Endothelial cell (in vitro differentiated cells): ENCODE results near the gene AFG1L. TPM values are rescaled to one million over a fixed set of nuclear protein-coding genes. Genes with fewer than 3 reads are reported as not detected.

Source experiments
- DNase-seq: peaks from one replicate; pipeline ENCODE4 v3.0.0; 2021; ENCODE audit warnings: low spot score
- H3K27ac Mint-ChIP-seq: one replicate; pipeline ENCODE4 v1.8.0; 2021; ENCODE audit warnings: mixed read lengths, inconsistent platforms; ENCODE audit not compliant: unreplicated experiment
- H3K27me3 Mint-ChIP-seq: one replicate; pipeline ENCODE4 v1.8.0; 2021; ENCODE audit warnings: mild to moderate bottlenecking, moderate library complexity, mixed read lengths, inconsistent platforms; ENCODE audit not compliant: unreplicated experiment
- H3K36me3 Mint-ChIP-seq: one replicate; pipeline ENCODE4 v1.8.0; 2021; ENCODE audit warnings: mild to moderate bottlenecking, low read depth, mixed read lengths, inconsistent platforms; ENCODE audit not compliant: unreplicated experiment
- H3K4me1 Mint-ChIP-seq: one replicate; pipeline ENCODE4 v1.8.0; 2021; ENCODE audit warnings: mild to moderate bottlenecking, mixed read lengths, inconsistent platforms; ENCODE audit not compliant: unreplicated experiment
- H3K4me3 Mint-ChIP-seq: one replicate; pipeline ENCODE4 v1.8.0; 2021; ENCODE audit warnings: mild to moderate bottlenecking, mixed read lengths, inconsistent platforms; ENCODE audit not compliant: unreplicated experiment
- H3K9me3 Mint-ChIP-seq: one replicate; pipeline ENCODE4 v1.8.0; 2021; ENCODE audit warnings: mixed read lengths, inconsistent platforms; ENCODE audit not compliant: unreplicated experiment
- total RNA-seq: library from RNA; stranded (reverse); fragmentation: NEBNext Ultra II Directional; extraction: Animal tissue kit (Norgen Biotek cat#: 25700); gene quantifications from one replicate; pipeline ENCODE4 v1.2.1, GENCODE V29; 2021; ENCODE audit not compliant: unreplicated experiment
- TF ChIP-seq, protein P1 (sequence below): fragments of 200-600 bp; sonication (generic); IDR thresholded peaks from one replicate; pipeline ENCODE4 v1.5.0; 2021; ENCODE audit warnings: antibody characterized with exemption; ENCODE audit not compliant: unreplicated experiment

AFG1L gene
- total RNA-seq, 1 donor from 2014 or later: 5.7 TPM

DNA sequence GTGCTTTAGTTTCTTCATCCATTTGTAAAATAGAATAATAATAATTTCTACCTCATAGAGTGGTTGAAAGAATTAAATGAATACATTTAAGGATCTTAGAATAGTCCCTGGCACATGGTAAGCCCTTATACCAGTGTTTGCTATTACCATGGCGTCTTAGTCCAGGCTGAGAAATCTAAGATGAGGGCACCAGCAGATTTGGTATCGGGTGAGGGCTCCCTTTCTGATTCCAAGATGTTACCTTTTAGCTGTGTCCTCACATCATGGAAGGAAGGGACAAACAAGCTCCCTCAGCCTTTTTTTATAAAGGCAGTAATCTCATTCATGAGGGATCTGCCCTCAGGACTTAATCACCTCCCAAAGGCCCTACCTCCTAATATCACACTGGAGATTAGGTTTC is 141.9 kb downstream of the AFG1L start:
- Mint-ChIP-seq H3K36me3 (no peaks in the 10 kb centered on the region), H3K27me3 (no peaks in the 10 kb centered on the region), H3K4me1 (no peaks in the 10 kb centered on the region), H3K9me3 (no peaks in the 10 kb centered on the region), H3K27ac (no peak overlapping the region), H3K4me3 (no peak overlapping the region)
- DNase-seq: no peak
- TF ChIP-seq, protein P1, sequence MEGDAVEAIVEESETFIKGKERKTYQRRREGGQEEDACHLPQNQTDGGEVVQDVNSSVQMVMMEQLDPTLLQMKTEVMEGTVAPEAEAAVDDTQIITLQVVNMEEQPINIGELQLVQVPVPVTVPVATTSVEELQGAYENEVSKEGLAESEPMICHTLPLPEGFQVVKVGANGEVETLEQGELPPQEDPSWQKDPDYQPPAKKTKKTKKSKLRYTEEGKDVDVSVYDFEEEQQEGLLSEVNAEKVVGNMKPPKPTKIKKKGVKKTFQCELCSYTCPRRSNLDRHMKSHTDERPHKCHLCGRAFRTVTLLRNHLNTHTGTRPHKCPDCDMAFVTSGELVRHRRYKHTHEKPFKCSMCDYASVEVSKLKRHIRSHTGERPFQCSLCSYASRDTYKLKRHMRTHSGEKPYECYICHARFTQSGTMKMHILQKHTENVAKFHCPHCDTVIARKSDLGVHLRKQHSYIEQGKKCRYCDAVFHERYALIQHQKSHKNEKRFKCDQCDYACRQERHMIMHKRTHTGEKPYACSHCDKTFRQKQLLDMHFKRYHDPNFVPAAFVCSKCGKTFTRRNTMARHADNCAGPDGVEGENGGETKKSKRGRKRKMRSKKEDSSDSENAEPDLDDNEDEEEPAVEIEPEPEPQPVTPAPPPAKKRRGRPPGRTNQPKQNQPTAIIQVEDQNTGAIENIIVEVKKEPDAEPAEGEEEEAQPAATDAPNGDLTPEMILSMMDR: no peak

DNA sequence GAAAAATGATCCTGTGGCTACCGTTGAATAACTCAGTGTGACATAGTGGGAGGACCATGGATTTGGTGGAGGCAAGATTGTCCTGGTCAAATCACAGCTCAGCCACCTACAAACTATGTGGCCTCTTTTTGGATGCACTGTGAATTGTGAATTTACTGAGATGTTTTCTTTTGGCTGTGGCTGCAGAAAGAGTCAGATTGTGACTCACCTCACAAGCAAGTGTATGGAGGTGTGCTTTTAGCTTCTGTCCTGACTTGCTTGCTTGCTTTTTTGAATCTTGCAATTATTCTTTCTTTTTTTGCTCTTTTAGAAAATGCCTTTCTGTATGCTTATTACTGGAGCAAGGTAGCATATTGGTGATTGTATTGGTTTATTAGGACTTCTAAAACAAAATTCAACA is 143.0 kb downstream of the AFG1L start:
- H3K27me3 Mint-ChIP-seq: no peaks in the 10 kb centered on the region
- no peak for DNase-seq
- H3K4me3 Mint-ChIP-seq: no peak overlapping the region
- H3K36me3 Mint-ChIP-seq: no peaks in the 10 kb centered on the region
- no peak overlapping the region for H3K27ac Mint-ChIP-seq
- H3K4me1 Mint-ChIP-seq: no peaks in the 10 kb centered on the region
- TF ChIP-seq, protein P1: no peak
- H3K9me3 Mint-ChIP-seq: no peaks in the 10 kb centered on the region

DNA sequence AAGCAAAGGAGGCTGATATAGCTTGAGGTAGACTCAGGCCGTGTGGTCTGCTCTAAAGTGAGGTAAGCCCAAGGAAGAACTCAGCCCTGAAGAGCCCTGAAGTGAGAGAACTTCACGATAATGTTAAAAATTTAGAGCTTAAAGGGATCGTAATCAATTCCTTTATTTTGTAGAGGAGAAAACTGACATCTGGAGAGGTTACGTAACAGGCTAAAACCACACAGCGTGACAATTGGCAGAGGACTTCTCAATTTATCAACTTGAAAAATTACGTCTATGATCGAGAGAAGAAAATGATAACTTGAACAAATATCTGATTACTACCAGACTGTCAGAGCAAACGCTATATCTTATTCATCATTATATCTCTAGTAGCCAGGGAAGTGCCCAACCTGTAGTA is 144.1 kb downstream of the AFG1L start:
- Mint-ChIP-seq H3K9me3 (no peaks in the 10 kb centered on the region), H3K27ac (no peak overlapping the region), H3K4me1 (peaks cover 2% of the 10 kb centered on the region), H3K36me3 (no peaks in the 10 kb centered on the region), H3K4me3 (no peak overlapping the region), H3K27me3 (no peaks in the 10 kb centered on the region)
- TF ChIP-seq, protein P1: no peak
- no peak for DNase-seq

DNA sequence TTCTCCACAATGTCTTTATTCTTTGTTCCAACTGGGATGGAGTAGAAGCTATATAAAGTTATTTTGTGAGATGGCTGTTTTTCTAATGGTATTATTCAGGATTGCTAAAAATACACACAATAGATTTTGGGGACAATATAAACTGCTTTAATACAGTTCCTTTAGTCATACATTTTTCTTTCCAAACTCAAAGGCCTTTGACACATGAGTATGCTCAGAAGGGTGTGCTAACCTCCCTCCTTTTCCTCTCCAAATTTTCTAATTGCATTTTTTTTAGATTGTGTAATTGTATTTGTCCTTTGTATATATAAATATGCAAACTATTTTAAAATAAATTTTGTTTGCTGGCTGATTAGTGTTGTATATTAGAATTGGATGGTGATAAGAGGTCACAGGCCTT is 146.3 kb downstream of the AFG1L start:
- Mint-ChIP-seq H3K4me1 (peaks cover 4% of the 10 kb centered on the region), H3K27ac (no peak overlapping the region), H3K27me3 (no peaks in the 10 kb centered on the region), H3K4me3 (no peak overlapping the region), H3K9me3 (no peaks in the 10 kb centered on the region), H3K36me3 (no peaks in the 10 kb centered on the region)
- TF ChIP-seq, protein P1: no peak
- DNase-seq: no peak

DNA sequence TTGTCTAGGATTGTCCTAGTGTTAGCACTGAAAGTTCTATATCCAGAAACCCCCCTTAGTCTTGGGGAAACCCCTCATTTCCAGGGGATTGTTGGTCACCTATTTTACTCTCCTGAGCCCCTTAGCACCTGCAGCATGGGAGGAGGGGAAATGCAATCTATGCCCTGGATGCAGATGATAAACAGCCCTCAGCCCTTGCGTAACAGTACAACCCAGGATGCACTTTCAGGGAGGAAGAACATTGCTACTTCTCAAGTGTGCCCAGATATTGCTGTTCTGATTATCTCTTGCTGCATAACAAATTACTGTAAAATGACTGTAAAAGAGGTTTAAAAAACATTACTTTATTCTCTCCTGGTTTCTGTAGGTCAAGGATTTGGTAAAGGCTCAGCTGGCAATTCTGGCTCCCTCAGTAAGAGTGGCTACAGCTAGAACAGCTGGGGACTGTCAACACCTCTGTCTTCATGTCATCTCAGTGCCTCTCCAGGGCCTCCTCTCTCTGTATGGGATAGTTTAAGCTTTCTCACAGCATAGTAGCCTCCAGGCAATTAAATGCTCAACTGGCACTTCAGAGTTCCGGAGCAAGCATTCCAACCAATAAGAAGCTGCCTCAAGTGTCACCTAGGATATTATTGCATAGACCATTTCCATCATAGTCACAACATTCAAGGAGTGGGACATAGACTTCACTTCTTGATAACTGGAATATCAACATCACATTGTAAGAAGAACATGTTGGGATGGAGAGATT is 148.1 kb downstream of the AFG1L start:
- TF ChIP-seq, protein P1: no peak
- no peak overlapping the region for H3K4me3 Mint-ChIP-seq
- no peak for DNase-seq
- H3K4me1 Mint-ChIP-seq: peaks cover 8% of the 10 kb centered on the region
- no peak overlapping the region for H3K27ac Mint-ChIP-seq
- no peaks in the 10 kb centered on the region for H3K27me3 Mint-ChIP-seq
- no peaks in the 10 kb centered on the region for H3K9me3 Mint-ChIP-seq
- H3K36me3 Mint-ChIP-seq: no peaks in the 10 kb centered on the region
